Hematopoietic multipotent progenitor cell treated with erythropoietin and hydrocortisone succinate and interleukin-3 and kit ligand, for 4 days (in vitro differentiated cells): ENCODE data around the gene AKNAD1.

Experiments
- DNase-seq: peaks from one replicate; pipeline ENCODE4 v3.0.0-alpha.2; 2015

AKNAD1 gene

GRCh38 chr1:108779455-108779854 is 77.4 kb downstream of the AKNAD1 start:
- no peak for DNase-seq

DNA sequence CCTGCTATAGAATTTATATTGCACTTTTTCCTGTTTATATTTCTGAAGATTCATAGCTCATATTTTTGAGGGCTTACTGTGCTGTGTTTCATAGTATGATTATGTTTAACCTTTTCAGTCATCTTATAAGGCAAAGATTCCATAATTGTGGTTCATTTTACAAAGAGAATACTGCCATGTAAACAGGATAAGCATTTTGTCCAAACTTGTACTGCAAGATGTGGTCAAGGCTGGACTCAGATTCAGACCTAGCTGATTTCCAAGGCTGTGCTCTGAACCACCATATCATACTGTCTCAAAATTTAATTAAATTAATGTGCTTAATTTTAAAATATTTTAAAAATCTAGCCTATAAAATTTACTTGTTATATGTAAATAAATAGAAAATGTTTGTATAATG is 79.1 kb downstream of the AKNAD1 start:
- no peak for DNase-seq

DNA sequence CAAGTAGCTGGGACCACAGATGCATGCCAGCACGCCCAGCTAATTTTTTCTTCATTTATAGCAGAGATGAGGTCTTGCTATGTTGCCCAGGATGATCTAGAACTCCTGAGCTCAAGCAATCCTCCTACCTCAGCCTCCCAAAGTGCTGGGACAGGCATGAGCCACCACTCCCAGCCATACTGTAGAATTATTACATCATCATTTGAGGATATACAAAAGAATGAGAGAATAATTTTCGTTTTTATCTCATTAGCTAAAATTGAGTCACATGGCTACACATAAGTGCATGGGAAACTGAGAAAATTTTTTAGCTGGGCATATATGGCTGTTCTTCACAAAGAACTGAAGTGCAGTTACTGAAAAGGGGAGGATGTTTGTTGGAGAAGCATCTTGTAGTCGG is 89.2 kb downstream of the AKNAD1 start:
- DNase-seq = no peak

GRCh38 chr1:108767115-108767514 is 89.8 kb downstream of the AKNAD1 start:
- DNase-seq = no peak
